CD4-positive, alpha-beta T cell treated with Interleukin-12 subunit alpha and Interleukin-12 subunit beta, for 1 hour (primary cell): Measurements from ENCODE around the gene LAX1.
"Not testable (repeated sequence)": the region's sequence is repeated elsewhere in the genome, so short reads cannot be mapped to it uniquely, and the experiment has no call there.

ENCODE experiments used
- DNase-seq: peaks from one replicate; pipeline ENCODE4 v3.0.0-alpha.2; 2020

The LAX1 gene, protein sequence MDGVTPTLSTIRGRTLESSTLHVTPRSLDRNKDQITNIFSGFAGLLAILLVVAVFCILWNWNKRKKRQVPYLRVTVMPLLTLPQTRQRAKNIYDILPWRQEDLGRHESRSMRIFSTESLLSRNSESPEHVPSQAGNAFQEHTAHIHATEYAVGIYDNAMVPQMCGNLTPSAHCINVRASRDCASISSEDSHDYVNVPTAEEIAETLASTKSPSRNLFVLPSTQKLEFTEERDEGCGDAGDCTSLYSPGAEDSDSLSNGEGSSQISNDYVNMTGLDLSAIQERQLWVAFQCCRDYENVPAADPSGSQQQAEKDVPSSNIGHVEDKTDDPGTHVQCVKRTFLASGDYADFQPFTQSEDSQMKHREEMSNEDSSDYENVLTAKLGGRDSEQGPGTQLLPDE

DNA sequence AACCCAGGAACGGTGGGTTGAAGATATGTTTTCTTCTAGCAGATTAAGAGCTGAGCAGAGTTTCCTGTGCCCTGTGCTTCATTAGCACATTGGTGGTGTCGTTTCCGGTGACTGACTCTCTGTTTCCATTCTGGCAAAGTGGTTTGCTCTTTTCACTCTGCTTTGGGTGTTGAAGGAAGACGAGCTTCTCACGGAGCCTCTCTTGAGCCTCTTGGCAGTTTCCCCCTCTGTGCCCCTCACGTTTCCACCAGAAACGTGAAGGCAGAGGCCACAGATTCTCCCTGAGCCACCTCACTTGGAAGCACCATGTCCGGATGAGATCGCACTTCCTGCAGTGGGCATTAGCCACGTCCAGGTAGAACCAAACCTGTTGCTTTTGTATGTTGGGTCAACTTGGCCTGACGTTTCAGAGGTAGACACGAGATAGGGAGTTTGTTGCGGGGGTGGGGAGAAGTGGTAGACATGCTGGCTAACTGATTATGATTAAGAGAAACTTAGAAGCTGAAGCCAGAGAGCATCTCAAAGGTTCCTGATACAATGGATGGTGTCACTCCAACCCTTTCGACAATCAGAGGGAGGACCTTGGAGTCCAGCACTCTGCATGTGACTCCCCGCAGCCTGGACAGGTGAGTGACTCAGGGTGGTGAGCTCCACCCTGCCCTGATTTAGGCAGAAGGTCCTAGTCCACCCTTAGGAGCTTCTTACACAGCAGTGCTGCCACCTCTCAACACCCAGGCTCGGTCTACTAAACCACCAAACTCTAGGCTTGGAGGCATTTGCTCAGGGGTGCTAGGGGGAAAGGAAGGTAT is at the start of gene LAX1:
Gene LAX1 (plus strand): TSS at position 155 of the 809 bp plus-strand sequence. CDS start 383 bp downstream, at position 538.
- DNase-seq: peak; percentile 86

GRCh38 chr1:203717120-203717519 is 47.9 kb upstream of the LAX1 start:
- DNase-seq: no peak

DNA sequence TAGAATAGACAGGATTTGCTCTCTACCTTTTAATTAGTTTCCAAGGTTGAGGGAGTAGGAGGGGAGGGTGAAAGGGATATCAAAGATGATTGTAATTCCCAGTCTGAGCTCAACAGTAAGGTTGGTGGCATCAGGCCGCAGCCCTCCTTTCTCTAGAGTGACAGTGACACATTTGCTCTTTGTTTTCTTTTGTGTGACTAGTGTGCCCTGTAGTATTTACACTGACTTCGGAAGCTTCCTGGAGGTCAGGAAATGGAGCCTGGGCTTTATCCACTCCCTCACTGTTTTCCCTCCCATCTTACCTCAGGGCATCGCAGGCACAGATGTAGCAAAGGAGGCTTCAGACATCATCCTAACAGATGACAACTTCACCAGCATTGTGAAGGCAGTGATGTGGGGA is 44.7 kb upstream of the LAX1 start:
- no peak for DNase-seq

- DNase-seq: no peak
These were observed 42.1 kb upstream of the LAX1 start for GRCh38 chr1:203722909-203723308.

DNA sequence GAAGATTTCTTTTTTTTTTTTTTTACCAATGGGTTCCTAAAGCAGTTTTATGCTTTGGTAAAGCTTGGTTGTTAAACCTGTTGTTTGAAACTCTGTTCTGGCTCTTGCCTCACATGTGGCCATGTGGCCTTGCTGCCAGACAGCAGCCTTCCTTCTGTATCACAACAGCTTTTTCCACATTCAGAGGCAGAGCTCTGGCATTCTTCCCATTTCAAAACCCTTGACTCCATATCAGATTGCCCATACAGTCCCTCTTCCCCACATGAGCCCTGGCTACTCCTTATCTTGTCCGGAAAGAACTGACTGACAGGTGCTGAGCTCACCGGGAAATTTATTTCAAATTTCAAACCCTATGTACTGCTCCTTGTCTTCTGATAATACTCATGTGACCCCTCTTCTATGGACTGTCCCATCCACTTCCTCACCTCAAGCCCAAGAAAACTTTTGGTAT is 38.5 kb upstream of the LAX1 start:
- DNase-seq: no peak

- no peak for DNase-seq
These were observed 31.7 kb upstream of the LAX1 start for GRCh38 chr1:203733009-203733863.

- DNase-seq: no peak
These were observed 22.5 kb upstream of the LAX1 start for GRCh38 chr1:203742436-203742835.

GRCh38 chr1:203743091-203743571 is 21.9 kb upstream of the LAX1 start:
- DNase-seq: no peak

GRCh38 chr1:203744075-203744972 is 20.7 kb upstream of the LAX1 start:
- peak; percentile 56 for DNase-seq

DNA sequence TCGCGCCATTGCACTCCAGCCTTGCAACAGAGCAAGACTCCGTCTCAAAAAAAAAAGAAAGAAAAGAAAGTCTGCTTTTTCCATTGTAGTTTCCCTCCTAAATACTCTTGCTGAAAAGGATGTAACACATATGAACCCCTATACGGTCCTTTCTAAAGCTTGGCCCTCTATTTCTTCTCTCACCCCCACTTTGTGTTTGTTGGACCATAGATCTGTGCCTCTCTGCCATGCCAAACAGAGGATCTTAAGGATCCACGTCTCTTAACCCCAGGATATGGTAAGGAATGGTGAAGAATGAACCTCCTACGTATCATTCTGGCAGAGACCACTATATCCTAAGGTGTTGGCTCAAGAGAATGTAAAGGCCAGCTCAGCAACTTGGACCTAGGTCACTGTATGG is 18.7 kb upstream of the LAX1 start:
- no peak for DNase-seq

DNA sequence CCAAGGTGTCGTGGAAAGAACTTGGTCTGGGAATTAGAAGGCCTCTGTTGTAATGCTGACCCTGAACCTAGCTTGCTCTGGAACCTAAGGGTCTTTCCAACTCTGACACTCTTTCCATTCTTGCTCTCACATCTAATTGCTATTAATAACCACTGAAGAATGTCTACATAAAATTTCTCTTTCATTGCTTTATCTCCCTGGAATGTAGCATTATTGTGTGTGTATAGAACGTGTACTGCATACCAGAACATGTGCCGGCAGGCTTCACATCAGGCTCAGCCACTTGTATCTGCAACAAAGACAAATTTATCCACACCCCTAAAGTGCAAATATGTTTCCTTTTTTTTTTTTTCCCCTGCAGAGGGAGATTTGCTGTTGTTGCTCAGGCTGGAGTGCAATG is 13.9 kb upstream of the LAX1 start:
- DNase-seq: no peak

DNA sequence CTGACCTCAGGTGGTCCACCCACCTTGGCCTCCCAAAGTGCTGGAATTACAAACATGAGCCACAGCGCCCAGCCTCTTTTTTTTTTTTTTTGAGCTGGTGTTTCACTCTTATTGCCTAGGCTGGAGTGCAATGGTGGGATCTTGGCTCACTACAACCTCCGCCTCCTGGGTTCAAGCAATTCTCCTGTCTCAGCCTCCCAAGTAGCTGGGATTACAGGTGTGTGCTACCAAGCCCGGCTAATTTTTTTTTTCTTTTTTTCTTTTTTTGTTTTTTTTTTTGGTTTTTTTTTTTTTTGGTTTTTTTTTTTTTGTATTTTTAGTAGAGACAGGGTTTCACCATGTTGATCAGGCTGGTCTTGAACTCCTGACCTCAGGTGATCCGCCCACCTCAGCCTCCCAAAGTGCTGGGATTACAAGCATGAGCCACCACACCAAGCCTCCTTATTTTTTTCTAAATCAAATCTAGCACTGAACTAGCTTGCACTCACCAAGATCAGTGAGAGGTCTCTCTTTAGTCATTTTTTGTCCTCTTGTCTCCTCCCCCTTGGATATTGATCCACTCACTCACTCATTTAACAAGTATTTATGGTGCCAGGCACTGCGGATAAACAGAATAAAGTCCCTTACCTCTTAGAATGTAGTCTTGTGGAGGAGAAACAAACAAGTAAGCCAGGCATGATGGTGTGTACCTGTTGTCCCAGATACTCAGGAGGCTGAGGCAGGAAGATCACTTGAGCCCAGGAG is 13.2 kb upstream of the LAX1 start:
- DNase-seq: not testable (repeated sequence)

DNA sequence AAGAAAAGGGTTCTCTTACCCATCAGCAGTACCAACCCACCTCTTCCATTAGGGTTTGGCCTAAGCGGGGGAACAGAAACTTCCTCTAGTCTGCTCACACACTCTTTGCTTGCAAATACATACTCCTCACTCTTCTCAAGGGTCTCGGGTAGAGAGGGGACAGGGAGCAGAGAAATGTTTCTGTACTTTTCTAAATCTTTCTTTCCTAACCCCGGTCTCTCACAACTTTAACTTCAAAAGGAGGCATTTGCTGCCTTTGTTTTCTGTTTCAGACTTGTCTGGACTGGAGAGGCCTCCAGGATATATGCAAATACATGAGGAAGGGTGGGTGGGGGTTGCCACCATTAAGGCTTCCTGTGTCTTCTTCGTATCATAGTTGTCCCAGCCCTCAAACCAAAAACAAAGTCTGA is 10.5 kb upstream of the LAX1 start:
- DNase-seq: peak; percentile 31

GRCh38 chr1:203756036-203756435 is 8.9 kb upstream of the LAX1 start:
- DNase-seq: peak; percentile 22

GRCh38 chr1:203758749-203759148 is 6.2 kb upstream of the LAX1 start:
- DNase-seq: not testable (repeated sequence)

DNA sequence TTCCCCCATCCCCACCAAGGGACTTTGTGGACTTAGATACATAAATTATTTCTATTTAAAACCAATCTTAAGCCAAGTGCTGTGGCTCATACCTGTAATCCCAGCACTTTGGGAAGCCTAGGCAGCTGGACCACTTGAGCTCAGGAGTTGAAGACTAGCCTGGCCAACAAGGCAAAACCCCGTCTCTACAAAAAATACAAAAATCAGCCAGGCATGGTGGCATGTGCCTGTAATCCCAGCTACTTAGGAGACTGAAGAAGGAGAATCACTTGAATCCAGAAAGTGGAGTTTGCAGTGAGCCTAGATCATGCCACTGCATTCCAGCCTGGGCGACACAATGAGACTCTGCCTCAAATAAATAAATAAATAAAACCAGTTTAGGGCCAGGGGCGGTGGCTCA is 4.5 kb upstream of the LAX1 start:
- DNase-seq: no peak

- not testable (repeated sequence) for DNase-seq
These were observed 3.0 kb upstream of the LAX1 start for GRCh38 chr1:203761958-203762357.

GRCh38 chr1:203763505-203763904 is 1.5 kb upstream of the LAX1 start:
- DNase-seq: peak; percentile 13

- no peak for DNase-seq
These were observed 616 bp upstream of the LAX1 start for GRCh38 chr1:203764105-203765028.

GRCh38 chr1:203768256-203768655 is 3.3 kb downstream of the LAX1 start:
- no peak for DNase-seq
